ENCODE results near the gene TM9SF3.

DNA sequence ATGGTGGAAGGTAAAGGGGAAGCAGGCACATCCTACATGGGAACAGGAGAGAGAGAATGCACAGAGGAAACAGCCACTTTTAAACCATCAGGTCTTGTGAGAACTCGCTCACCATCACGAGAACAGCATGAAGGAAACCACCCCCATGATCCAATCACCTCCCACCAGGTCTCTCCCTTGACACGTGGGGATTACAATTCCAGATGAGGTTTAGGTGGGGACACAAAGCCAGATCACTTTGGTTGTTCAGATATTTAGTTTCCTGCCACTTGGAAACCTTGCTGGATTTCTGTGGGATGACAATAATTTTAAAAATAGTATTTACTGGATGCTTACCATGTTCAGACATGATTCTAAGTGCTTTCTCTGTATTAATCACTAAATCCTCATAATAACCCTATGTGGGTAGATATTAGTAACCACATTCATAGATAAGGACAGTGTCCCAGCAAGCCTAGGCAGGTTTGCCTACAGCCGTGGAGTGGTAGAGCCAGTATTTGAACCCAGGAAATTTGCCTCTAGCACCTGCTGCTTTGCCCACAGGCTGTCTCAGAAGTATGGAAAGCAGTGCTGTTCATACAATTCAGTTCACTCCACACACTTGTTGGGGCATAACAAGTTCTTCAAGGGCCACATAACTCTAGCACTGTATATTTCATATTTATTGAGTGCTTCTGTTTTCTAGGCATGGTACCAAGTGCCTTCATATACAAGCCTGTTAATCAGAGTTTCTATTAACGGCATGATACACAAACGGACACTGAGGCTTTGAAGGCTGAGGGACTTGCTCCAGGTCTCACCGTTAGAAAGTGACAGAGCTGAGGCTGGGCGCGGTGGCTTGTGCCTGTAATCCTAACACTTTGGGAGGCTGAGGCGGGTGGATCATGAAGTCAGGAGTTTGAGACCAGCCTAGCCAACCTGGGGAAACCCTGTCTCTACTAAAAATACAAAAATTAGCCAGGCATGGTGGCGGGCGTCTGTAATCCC is 81.4 kb downstream of the TM9SF3 start:
- TF ChIP-seq, protein P1, sequence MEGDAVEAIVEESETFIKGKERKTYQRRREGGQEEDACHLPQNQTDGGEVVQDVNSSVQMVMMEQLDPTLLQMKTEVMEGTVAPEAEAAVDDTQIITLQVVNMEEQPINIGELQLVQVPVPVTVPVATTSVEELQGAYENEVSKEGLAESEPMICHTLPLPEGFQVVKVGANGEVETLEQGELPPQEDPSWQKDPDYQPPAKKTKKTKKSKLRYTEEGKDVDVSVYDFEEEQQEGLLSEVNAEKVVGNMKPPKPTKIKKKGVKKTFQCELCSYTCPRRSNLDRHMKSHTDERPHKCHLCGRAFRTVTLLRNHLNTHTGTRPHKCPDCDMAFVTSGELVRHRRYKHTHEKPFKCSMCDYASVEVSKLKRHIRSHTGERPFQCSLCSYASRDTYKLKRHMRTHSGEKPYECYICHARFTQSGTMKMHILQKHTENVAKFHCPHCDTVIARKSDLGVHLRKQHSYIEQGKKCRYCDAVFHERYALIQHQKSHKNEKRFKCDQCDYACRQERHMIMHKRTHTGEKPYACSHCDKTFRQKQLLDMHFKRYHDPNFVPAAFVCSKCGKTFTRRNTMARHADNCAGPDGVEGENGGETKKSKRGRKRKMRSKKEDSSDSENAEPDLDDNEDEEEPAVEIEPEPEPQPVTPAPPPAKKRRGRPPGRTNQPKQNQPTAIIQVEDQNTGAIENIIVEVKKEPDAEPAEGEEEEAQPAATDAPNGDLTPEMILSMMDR (IDR thresholded peaks at IDR 0.05) = no peak
- TF ChIP-seq POLR2A (IDR thresholded peaks at IDR 0.05) = no peak
